SK-N-MC (cell line): Measurements from ENCODE around the gene ICAM1.

ENCODE experiments used
- EZH2 ChIP-seq: fragments of 200-600 bp; sonication (generic); IDR thresholded peaks from one replicate; pipeline ENCODE4 v1.6.1; 2017; ENCODE audit warnings: antibody characterized with exemption
- FOXP2 ChIP-seq: optimal IDR thresholded peaks from 2 replicates; pipeline ENCODE3; 2011; ENCODE audit warnings: mild to moderate bottlenecking, moderate library complexity; ENCODE audit not compliant: insufficient read depth; ENCODE audit errors: extremely low read length, control extremely low read depth
- POLR2AphosphoS5 ChIP-seq: IDR thresholded peaks from 2 replicates; pipeline ENCODE4 v1.6.1; 2012; ENCODE audit warnings: mild to moderate bottlenecking, low read depth, low read length, borderline replicate concordance

DNA sequence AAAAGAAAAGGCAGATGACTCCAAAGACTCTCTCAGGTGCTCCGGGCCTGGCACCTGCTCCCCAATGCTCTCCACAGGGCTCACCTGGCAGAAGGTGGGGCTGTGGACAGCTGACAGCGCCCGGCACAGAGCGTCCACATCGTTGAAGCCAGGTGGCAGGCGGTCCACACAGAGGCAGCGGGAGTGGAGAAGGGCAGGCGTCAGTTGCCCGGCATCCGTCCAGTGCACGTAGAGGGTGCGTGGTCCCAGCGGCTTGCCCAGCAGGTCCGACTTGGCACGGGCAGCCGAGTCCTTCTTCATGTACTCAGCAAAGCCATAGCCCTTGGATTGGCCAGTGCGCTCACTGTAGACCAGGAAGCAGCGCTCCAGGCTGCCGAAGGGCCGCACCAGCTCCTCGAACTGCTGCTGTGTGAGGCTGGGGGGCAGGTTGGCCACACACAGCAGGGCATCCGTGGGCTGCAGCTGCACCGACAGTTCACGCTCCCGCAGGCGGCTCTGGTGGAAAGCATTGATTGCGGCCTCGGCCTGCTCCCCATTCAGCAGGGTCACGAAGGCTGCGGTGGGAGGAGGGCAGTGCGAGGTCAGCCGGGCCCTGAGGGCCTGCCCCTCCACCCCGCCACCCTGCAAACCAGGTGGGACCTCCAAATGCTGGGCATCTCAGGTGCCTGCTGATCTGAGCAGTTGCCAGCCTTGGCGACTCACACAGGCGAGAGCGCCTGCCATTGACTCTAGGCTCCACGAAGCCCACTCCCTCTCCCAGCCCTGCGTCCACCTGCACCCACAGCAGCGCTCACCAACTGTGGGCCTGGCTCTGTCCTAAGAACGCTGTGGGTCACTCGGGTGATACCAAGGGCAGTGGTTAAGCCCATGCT is 57.9 kb downstream of the ICAM1 start:
- no peak for TF ChIP-seq EZH2
- TF ChIP-seq POLR2AphosphoS5: no peak
- TF ChIP-seq FOXP2: no peak
